Thoracic aorta (tissue), 2 donors: ENCODE results near the gene SUV39H1. TPM values are rescaled to one million over a fixed set of nuclear protein-coding genes. Genes with fewer than 3 reads are reported as not detected.
"Not testable (repeated sequence)": the region's sequence is repeated elsewhere in the genome, so short reads cannot be mapped to it uniquely, and the experiment has no call there.

ENCODE experiments used
- ATAC-seq: fragments of 150-250 bp; one replicate; pipeline ENCODE4 v1.8.0; 2017; ENCODE audit warnings: low read depth; ENCODE audit not compliant: insufficient number of reproducible peaks, low FRiP score
- DNase-seq: peaks from one replicate; pipeline ENCODE4 v3.0.0-alpha.2; 2020; ENCODE audit warnings: low spot score
- H3K27ac ChIP-seq, 2 donors: fragments of 200-600 bp; sonication (generic); 1 replicate in 1 of 2; 2 replicates in 1 of 2; pipeline ENCODE4 v1.5.1; 2016; ENCODE audit warnings: mild to moderate bottlenecking in 2 of 2, moderate library complexity in 2 of 2
- H3K27me3 ChIP-seq: fragments of 200-600 bp; sonication (generic); replicated peaks from 2 replicates; pipeline ENCODE4 v1.6.0; 2016; ENCODE audit warnings: mild to moderate bottlenecking; ENCODE audit not compliant: insufficient read depth
- H3K36me3 ChIP-seq: fragments of 200-600 bp; sonication (generic); one replicate; pipeline ENCODE4 v1.5.1; 2016
- H3K4me1 ChIP-seq, 2 donors: fragments of 200-600 bp; sonication (generic); 1 replicate in 1 of 2; 2 replicates in 1 of 2; pipeline versions ENCODE4 v1.5.1 to v1.6.0; 2016; ENCODE audit warnings: low read depth in 2 of 2, mild to moderate bottlenecking in 1 of 2; ENCODE audit not compliant: control insufficient read depth in 1 of 2
- H3K4me3 ChIP-seq: fragments of 200-600 bp; sonication (generic); 2 replicates; pipeline ENCODE4 v1.5.1; 2016; ENCODE audit warnings: mild to moderate bottlenecking
- H3K9me3 ChIP-seq: fragments of 200-600 bp; sonication (generic); 2 replicates; pipeline ENCODE4 v1.5.1; 2016
- CTCF ChIP-seq: fragments of 200-600 bp; sonication (generic); IDR thresholded peaks from one replicate; pipeline ENCODE4 v1.5.1; 2019; ENCODE audit warnings: antibody characterized with exemption
- total RNA-seq, 2 donors: library from RNA; depleted of rRNA; stranded (reverse); fragments of >200 nt; gene quantifications; one replicate each; pipeline versions ENCODE4 v1.1.0 to v1.2.3, GENCODE V29; 2016

The SUV39H1 gene
- total RNA-seq, 2 donors from 2014 or later: 3.5 to 4.4 TPM

- ATAC-seq: no peak
- Histone ChIP-seq H3K36me3 (no peaks in the 10 kb centered on the region), H3K4me1 (no peaks in the 10 kb centered on the region), H3K27ac (peak within 1 kb of the TSS in 1 of 2 donors; percentile 53), H3K9me3 (no peaks in the 10 kb centered on the region), H3K4me3 (peak within 1 kb of the TSS; percentile 54), H3K27me3 (no peaks in the 10 kb centered on the region)
- DNase-seq: no peak
- no peak for TF ChIP-seq CTCF
Observed at GRCh38 chrX:48683411-48683982, 13.0 kb upstream of the SUV39H1 start, which contains the start of gene WAS. Gene WAS, plus strand, starts transcription at chrX:48683799. Its CDS starts 55 bp downstream, at chrX:48683854.

- no peak overlapping the region for H3K27ac ChIP-seq
- H3K4me1 ChIP-seq: no peaks in the 10 kb centered on the region
- no peak for ATAC-seq
- peak overlapping the region; percentile 54 for H3K4me3 ChIP-seq
- DNase-seq: no peak
- H3K9me3 ChIP-seq: no peaks in the 10 kb centered on the region
- no peaks in the 10 kb centered on the region for H3K27me3 ChIP-seq
- no peak for TF ChIP-seq CTCF
- H3K36me3 ChIP-seq: no peaks in the 10 kb centered on the region
Observed at GRCh38 chrX:48684134-48684533, 12.4 kb upstream of the SUV39H1 start.

DNA sequence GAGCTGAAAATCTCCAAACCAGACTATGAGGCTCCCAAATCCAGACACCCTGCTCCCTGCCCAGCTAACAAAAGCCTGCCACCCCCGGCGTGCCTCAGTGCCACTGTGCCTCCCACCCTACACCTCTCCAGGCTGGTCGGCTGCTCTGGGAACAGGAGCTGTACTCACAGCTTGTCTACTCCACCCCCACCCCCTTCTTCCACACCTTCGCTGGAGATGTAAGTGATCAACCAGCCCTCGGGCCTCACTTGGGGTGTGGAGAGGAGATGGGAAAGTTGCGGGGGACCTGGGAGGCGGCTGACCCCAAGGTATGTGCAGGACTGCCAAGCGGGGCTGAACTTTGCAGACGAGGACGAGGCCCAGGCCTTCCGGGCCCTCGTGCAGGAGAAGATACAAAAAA, 11.1 kb upstream of the SUV39H1 start:
- Histone ChIP-seq H3K27ac (no peak overlapping the region), H3K9me3 (no peaks in the 10 kb centered on the region), H3K4me1 (no peaks in the 10 kb centered on the region), H3K4me3 (no peak overlapping the region), H3K36me3 (no peaks in the 10 kb centered on the region), H3K27me3 (no peaks in the 10 kb centered on the region)
- no peak for TF ChIP-seq CTCF
- ATAC-seq (no peak), DNase-seq (no peak)

- no peak for ATAC-seq
- no peak overlapping the region for H3K27ac ChIP-seq
- TF ChIP-seq CTCF: no peak
- no peaks in the 10 kb centered on the region for H3K27me3 ChIP-seq
- no peak for DNase-seq
- H3K36me3 ChIP-seq: no peaks in the 10 kb centered on the region
- H3K9me3 ChIP-seq: no peaks in the 10 kb centered on the region
- no peak overlapping the region for H3K4me3 ChIP-seq
- no peaks in the 10 kb centered on the region for H3K4me1 ChIP-seq
Observed at GRCh38 chrX:48688531-48689150, 7.9 kb upstream of the SUV39H1 start.

GRCh38 chrX:48689208-48689920, 7.2 kb upstream of the SUV39H1 start:
- H3K27ac ChIP-seq: no peak overlapping the region
- no peak overlapping the region for H3K4me3 ChIP-seq

DNA sequence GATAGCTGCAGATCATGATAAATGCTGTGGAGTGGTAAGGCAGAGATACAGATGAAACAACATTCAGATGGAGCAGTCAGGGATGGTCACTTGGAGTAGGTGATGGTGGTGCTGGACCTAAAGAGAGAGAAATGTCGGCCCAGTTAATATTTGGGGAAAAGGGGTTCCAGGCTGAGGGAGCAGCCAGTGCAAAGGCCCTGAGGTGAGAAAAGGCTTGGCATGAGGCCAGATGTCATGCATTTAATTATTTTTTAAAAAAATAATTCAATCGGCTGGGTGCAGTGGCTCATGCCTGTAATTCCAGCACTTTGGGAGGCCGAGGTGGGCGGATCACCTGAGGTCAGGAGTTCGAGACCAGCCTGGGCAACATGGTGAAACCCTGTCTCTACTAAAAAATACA, 4.8 kb upstream of the SUV39H1 start:
- not testable (repeated sequence) for H3K4me3 ChIP-seq, DNase-seq, ATAC-seq, H3K9me3 ChIP-seq, H3K27ac ChIP-seq, H3K36me3 ChIP-seq, H3K27me3 ChIP-seq, H3K4me1 ChIP-seq

More at GRCh38 chrX:48689208-48689920, 7.2 kb upstream of the SUV39H1 start:
- Histone ChIP-seq H3K4me1 (no peaks in the 10 kb centered on the region), H3K9me3 (no peaks in the 10 kb centered on the region), H3K27me3 (no peaks in the 10 kb centered on the region), H3K36me3 (no peaks in the 10 kb centered on the region)
- TF ChIP-seq CTCF: no peak
- DNase-seq (no peak), ATAC-seq (no peak)
